GM12875 (cell line): ENCODE measurements around the gene ABCC12.

Experiments
- H3K4me3 ChIP-seq: one replicate; pipeline ENCODE4 v1.5.1; 2011; ENCODE audit warnings: low read depth, low read length, control low read depth
- CTCF ChIP-seq: IDR thresholded peaks from 2 replicates; pipeline ENCODE4 v1.5.1; 2011; ENCODE audit warnings: low read depth, mild to moderate bottlenecking, control low read depth, inconsistent platforms, low read length, moderate library complexity, borderline replicate concordance; ENCODE audit not compliant: insufficient read depth

Gene ABCC12

GRCh38 chr16:48132696-48133095 is 23.1 kb downstream of the ABCC12 start:
- no peak for TF ChIP-seq CTCF
- no peak overlapping the region for H3K4me3 ChIP-seq

DNA sequence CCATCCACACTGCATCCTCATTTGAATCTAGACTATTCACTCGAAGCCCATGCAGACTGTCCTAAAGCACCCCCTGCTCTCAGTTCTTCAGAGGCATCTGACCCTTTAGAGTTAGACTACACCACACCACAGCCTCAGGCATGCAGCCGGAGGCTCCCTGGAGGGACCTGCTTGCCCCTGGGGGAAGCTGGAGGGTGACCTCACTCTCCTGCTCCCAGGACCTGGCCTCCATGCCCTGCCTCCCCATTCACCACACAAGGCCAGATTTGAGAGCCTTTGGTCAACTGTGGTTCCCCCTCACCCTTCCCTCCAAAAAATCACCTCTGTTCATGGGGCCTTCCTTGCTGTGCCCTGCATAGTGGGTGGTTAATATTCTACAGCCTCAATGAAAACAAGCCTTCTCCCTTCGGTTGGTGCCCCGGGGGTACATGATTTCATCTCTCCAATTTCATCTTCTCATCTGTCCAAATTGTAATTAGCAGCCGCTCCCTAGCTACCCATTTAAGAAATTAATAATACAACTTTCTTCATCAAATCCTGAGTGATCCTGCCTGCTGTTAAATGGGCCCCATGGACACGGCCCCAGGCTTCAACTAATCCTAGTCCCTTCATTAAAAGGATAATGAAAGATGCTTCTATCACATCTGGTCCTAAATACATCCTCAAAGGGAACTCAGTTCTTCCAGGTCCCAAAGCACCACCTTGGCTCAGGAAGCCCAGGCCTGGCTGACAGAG is 24.4 kb downstream of the ABCC12 start:
- no peak overlapping the region for H3K4me3 ChIP-seq
- TF ChIP-seq CTCF: no peak

GRCh38 chr16:48129926-48130325 is 25.9 kb downstream of the ABCC12 start:
- no peak overlapping the region for H3K4me3 ChIP-seq
- no peak for TF ChIP-seq CTCF

DNA sequence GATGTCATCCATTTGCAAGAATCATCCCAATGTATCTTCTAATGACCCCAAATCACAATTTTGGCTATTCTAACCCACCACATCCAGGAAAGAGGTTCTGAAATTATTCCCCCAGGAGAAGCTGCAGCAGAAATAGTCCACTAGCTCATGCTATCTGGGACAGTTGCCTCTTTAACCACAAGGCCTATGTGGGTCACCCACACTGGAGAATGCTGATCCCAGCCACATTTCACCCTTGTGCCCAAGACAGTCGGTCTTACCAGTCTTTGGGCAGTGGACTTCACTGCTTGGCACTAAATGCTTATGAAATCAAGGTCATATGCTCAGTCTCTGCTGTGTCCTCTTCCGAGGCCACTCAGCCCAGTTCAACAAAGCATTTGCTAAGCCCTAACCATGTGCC is 27.0 kb downstream of the ABCC12 start:
- H3K4me3 ChIP-seq: no peak overlapping the region
- TF ChIP-seq CTCF: no peak

GRCh38 chr16:48126801-48127644 is 28.8 kb downstream of the ABCC12 start:
- TF ChIP-seq CTCF: no peak
- no peak overlapping the region for H3K4me3 ChIP-seq

DNA sequence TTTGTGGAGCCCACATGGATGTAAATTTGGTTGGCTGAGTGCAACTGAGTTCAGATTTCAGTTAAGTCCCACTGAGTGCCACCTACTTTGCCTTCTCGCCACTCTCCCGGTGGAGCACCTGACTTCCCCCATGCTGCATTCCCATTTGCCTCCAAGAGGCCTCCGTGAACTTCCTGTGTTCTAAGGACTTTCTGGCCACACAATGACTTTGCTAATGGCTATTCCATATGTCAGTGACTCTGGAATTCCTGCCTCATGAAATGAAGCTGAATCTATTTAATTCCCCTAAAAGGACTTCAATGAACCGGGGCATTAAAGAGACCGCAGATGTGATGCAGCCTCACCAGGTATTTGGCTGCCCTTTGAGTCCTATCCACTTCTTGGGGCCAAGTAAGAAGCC is 29.9 kb downstream of the ABCC12 start:
- H3K4me3 ChIP-seq: no peak overlapping the region
- TF ChIP-seq CTCF: no peak
